Measurements from ENCODE around the gene TBC1D22A. TPM values are rescaled to one million over a fixed set of nuclear protein-coding genes. Genes with fewer than 3 reads are reported as not detected.
A peak's percentile ranks its signal among the peaks of the same experiment; 100 is the strongest.

TBC1D22A gene
- total and polyA plus RNA-seq, 4 donors: 4.1 to 12.4 (median 8.4) TPM

GRCh38 chr22:46826438-46827135 is 64.1 kb downstream of the TBC1D22A start:
- H3K4me3 ChIP-seq (ENCODE audit: low read depth in 1 of 3, low read length in 3 of 3): no peak overlapping the region
- no peak for TF ChIP-seq NR2F2 (IDR thresholded peaks at IDR 0.05)
- no peak for TF ChIP-seq ATF3 (IDR thresholded peaks at IDR 0.05)
- TF ChIP-seq RXRA (IDR thresholded peaks at IDR 0.05): no peak
- TF ChIP-seq YY1 (IDR thresholded peaks at IDR 0.05): no peak
- no peak for TF ChIP-seq GABPA (IDR thresholded peaks at IDR 0.05 in 1 of 2, conservative IDR thresholded peaks at IDR 0.05 in 1 of 2)
- TF ChIP-seq RAD21 (IDR thresholded peaks at IDR 0.05): no peak
- TF ChIP-seq HNF4A (conservative IDR thresholded peaks at IDR 0.05): no peak
- TF ChIP-seq TAF1 (conservative IDR thresholded peaks at IDR 0.05): no peak
- TF ChIP-seq FOXA2 (IDR thresholded peaks at IDR 0.05): no peak
- TF ChIP-seq, protein P1, sequence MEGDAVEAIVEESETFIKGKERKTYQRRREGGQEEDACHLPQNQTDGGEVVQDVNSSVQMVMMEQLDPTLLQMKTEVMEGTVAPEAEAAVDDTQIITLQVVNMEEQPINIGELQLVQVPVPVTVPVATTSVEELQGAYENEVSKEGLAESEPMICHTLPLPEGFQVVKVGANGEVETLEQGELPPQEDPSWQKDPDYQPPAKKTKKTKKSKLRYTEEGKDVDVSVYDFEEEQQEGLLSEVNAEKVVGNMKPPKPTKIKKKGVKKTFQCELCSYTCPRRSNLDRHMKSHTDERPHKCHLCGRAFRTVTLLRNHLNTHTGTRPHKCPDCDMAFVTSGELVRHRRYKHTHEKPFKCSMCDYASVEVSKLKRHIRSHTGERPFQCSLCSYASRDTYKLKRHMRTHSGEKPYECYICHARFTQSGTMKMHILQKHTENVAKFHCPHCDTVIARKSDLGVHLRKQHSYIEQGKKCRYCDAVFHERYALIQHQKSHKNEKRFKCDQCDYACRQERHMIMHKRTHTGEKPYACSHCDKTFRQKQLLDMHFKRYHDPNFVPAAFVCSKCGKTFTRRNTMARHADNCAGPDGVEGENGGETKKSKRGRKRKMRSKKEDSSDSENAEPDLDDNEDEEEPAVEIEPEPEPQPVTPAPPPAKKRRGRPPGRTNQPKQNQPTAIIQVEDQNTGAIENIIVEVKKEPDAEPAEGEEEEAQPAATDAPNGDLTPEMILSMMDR (IDR thresholded peaks at IDR 0.05; ENCODE audit: low read depth, low read length, missing input control): no peak
- no peak for TF ChIP-seq HNF4G (IDR thresholded peaks at IDR 0.05)
- no peaks in the 10 kb centered on the region for H3K27me3 ChIP-seq (ENCODE audit: control insufficient read depth in 4 of 4, insufficient read depth in 4 of 4, low read length in 3 of 4)
- H3K9me3 ChIP-seq (ENCODE audit: control insufficient read depth in 4 of 4, low read length in 3 of 4): no peaks in the 10 kb centered on the region
- H3K27ac ChIP-seq (ENCODE audit: low read depth in 1 of 2, low read length in 2 of 2): no peak overlapping the region
- H3K36me3 ChIP-seq (ENCODE audit: control insufficient read depth in 4 of 4, insufficient read depth in 3 of 4, low read depth in 1 of 4, low read length in 3 of 4): peaks cover 0 to 5% (median 1%) of the 10 kb centered on the region in 4 donors
- H3K9ac ChIP-seq (ENCODE audit: low read depth in 1 of 2, low read length in 2 of 2): no peak overlapping the region
- DNase-seq (ENCODE audit: low spot score): no peak
- 90% methylated on average over 15 of the region's 15 CpGs for WGBS
- peaks cover 0 to 14% (median 2%) of the 10 kb centered on the region in 4 donors for H3K4me1 ChIP-seq (ENCODE audit: control insufficient read depth in 4 of 4, insufficient read depth in 4 of 4, low read length in 3 of 4)

GRCh38 chr22:46827136-46827780 is 64.8 kb downstream of the TBC1D22A start:
- H3K9me3 ChIP-seq (ENCODE audit: control insufficient read depth in 4 of 4, low read length in 3 of 4): no peaks in the 10 kb centered on the region
- H3K4me3 ChIP-seq (ENCODE audit: low read depth in 1 of 3, low read length in 3 of 3): no peak overlapping the region
- H3K4me1 ChIP-seq (ENCODE audit: control insufficient read depth in 4 of 4, insufficient read depth in 4 of 4, low read length in 3 of 4): peaks cover 0 to 14% (median 2%) of the 10 kb centered on the region in 4 donors
- H3K36me3 ChIP-seq (ENCODE audit: control insufficient read depth in 4 of 4, insufficient read depth in 3 of 4, low read depth in 1 of 4, low read length in 3 of 4): peaks cover 0 to 5% (median 1%) of the 10 kb centered on the region in 4 donors
- H3K9ac ChIP-seq (ENCODE audit: low read depth in 1 of 2, low read length in 2 of 2): no peak overlapping the region
- no peaks in the 10 kb centered on the region for H3K27me3 ChIP-seq (ENCODE audit: control insufficient read depth in 4 of 4, insufficient read depth in 4 of 4, low read length in 3 of 4)
- no peak overlapping the region for H3K27ac ChIP-seq (ENCODE audit: low read depth in 1 of 2, low read length in 2 of 2)
- 87% methylated on average over 25 of the region's 25 CpGs for WGBS
- DNase-seq (ENCODE audit: low spot score): no peak
- TF ChIP-seq SP1 (IDR thresholded peaks at IDR 0.05): no peak
- TF ChIP-seq EGR1 (IDR thresholded peaks at IDR 0.05; ENCODE audit: low read depth in 2 of 2): no peak
- peak; percentile 51 to 60 for TF ChIP-seq RAD21 (IDR thresholded peaks at IDR 0.05)
- TF ChIP-seq HNF4G (IDR thresholded peaks at IDR 0.05): no peak
- no peak for TF ChIP-seq RXRA (IDR thresholded peaks at IDR 0.05)
- no peak for TF ChIP-seq GABPA (IDR thresholded peaks at IDR 0.05 in 1 of 2, conservative IDR thresholded peaks at IDR 0.05 in 1 of 2)
- TF ChIP-seq YY1 (IDR thresholded peaks at IDR 0.05): no peak
- no peak for TF ChIP-seq NR2F2 (IDR thresholded peaks at IDR 0.05)
- TF ChIP-seq HNF4A (conservative IDR thresholded peaks at IDR 0.05): no peak
- TF ChIP-seq, protein P1 (IDR thresholded peaks at IDR 0.05; ENCODE audit: low read depth, low read length, missing input control): peak; percentile 21
